ENCODE measurements around the gene GNG4.

The GNG4 gene

GRCh38 chr1:235649368-235650163 is at the start of gene GNG4:
Gene GNG4, minus strand, starts transcription at chr1:235649784. Its CDS starts 65,946 bp downstream, at chr1:235583838.
- peak in 1 of 2 experiments; percentile 18 for DNase-seq

- no peak for DNase-seq
Observed at GRCh38 chr1:235697508-235697907, 47.9 kb upstream of the GNG4 start.

- no peak for DNase-seq
Observed at GRCh38 chr1:235689356-235689755, 39.8 kb upstream of the GNG4 start.

- no peak for DNase-seq
Observed at GRCh38 chr1:235688096-235688495, 38.5 kb upstream of the GNG4 start.

GRCh38 chr1:235683653-235684052 is 34.1 kb upstream of the GNG4 start:
- DNase-seq = no peak

- no peak for DNase-seq
Observed at GRCh38 chr1:235682216-235682615, 32.6 kb upstream of the GNG4 start.

GRCh38 chr1:235679644-235680043 is 30.1 kb upstream of the GNG4 start:
- DNase-seq = no peak

- DNase-seq = no peak
Observed at GRCh38 chr1:235679005-235679404, 29.4 kb upstream of the GNG4 start.

- DNase-seq = no peak
Observed at GRCh38 chr1:235675152-235675890, 25.7 kb upstream of the GNG4 start.

- DNase-seq = no peak
Observed at GRCh38 chr1:235673981-235674380, 24.4 kb upstream of the GNG4 start.

GRCh38 chr1:235671992-235672391 is 22.4 kb upstream of the GNG4 start:
- no peak for DNase-seq

GRCh38 chr1:235670157-235670776 is 20.7 kb upstream of the GNG4 start:
- DNase-seq = no peak

GRCh38 chr1:235669277-235669676 is 19.7 kb upstream of the GNG4 start:
- DNase-seq = no peak

GRCh38 chr1:235663628-235664027 is 14.0 kb upstream of the GNG4 start:
- DNase-seq = no peak

GRCh38 chr1:235661568-235661967 is 12.0 kb upstream of the GNG4 start:
- no peak for DNase-seq

- no peak for DNase-seq
Observed at GRCh38 chr1:235659186-235659771, 9.7 kb upstream of the GNG4 start.

GRCh38 chr1:235657747-235658526 is 8.4 kb upstream of the GNG4 start:
- no peak for DNase-seq

- DNase-seq = no peak
Observed at GRCh38 chr1:235657269-235657668, 7.7 kb upstream of the GNG4 start.

- no peak for DNase-seq
Observed at GRCh38 chr1:235652364-235652763, 2.8 kb upstream of the GNG4 start.

- DNase-seq = no peak
Observed at GRCh38 chr1:235651170-235651806, 1.7 kb upstream of the GNG4 start.

- DNase-seq = no peak
Observed at GRCh38 chr1:235650341-235651169, 971 bp upstream of the GNG4 start.

Measured in AML-193 (cell line).